HG02981 (cell line): ENCODE data around the gene RAB4A.

Experiments
- ATAC-seq: cut with Tn5 transposase; IDR thresholded peaks from one replicate; pipeline ENCODE4 v1.9.1; 2021; ENCODE audit warnings: mild to moderate bottlenecking, moderate library complexity; ENCODE audit not compliant: unreplicated experiment

RAB4A gene

GRCh38 chr1:229270547-229271447 is at the start of gene RAB4A:
TSS of gene RAB4A (plus strand) at chr1:229271111. CDS start at chr1:229271340, 229 bp downstream.
- ATAC-seq = peak; percentile 89

- ATAC-seq = no peak
Observed at GRCh38 chr1:229222081-229222480, 48.8 kb upstream of the RAB4A start.

- no peak for ATAC-seq
Observed at GRCh38 chr1:229223498-229223897, 47.4 kb upstream of the RAB4A start.

DNA sequence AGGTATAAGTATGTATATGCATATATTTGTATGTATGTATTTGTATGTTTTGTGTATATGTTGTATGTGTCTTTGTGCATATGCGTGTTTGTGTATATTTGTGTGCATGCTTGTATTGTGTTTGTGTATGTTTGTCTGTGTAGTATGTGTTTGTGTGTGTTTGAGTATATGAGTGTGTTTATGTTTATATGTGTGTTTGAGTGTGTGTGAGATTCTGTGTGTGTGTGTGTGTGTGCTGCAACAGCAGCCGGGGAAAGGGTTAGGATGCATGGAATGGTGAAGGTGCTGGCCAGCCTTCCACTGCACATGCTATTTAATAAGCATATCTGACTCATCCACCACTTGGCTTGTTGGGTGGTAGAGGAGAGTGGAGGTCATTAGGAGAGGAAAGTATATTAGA is 46.6 kb upstream of the RAB4A start:
- ATAC-seq = no peak

DNA sequence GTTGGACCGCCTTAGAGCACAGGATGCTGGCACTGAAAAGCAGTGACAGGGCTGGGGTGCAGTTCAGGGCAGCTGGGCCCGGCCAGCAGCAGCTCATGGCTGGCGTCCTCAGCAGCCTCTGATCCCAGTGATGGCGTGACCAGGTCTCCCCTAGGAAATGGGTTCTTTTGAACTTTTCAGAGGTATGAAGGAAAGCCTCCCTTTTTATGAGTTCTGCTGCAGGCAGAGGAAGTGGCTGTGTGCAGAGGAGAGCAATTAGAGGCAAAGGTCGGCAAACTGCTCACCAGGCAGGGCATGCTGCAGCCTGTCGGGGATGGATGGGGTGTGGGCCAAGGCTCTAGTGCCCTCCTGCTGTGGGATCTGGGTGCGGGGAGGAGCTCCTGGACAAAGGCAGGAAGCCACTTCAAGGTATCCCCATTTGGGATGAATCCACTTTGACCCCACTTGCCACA is 45.6 kb upstream of the RAB4A start:
- no peak for ATAC-seq

GRCh38 chr1:229226796-229227195 is 44.1 kb upstream of the RAB4A start:
- no peak for ATAC-seq

DNA sequence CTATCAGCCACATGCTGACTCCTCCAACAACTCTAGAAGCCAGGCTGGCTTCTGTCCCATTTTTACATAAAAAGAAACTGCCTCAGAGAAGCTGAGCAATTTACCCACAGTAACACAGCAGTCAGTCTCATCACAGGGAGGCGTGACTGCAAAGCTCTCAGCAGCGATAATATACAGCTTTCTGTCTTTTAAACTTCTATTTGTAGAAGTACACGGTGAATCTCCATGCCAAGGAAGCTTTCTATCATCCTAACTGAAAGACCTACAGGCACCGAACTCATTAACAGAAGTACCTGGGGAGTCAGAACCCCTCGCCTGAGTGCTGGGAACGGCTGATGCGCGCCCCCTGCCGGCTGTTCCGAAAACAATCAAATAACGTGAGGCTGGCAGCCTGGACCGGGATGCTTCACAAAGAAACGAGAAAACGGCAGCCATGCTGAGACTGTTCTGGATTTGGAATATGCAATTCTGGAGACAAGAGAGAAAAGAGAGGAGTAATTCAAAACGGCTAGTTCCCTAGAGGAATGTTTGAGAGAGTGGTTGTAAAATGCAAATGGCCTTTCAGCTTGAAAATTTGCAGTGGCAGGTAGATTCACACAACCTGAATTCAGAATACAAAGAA is 43.5 kb upstream of the RAB4A start:
- no peak for ATAC-seq

GRCh38 chr1:229228522-229228921 is 42.4 kb upstream of the RAB4A start:
- ATAC-seq = no peak

DNA sequence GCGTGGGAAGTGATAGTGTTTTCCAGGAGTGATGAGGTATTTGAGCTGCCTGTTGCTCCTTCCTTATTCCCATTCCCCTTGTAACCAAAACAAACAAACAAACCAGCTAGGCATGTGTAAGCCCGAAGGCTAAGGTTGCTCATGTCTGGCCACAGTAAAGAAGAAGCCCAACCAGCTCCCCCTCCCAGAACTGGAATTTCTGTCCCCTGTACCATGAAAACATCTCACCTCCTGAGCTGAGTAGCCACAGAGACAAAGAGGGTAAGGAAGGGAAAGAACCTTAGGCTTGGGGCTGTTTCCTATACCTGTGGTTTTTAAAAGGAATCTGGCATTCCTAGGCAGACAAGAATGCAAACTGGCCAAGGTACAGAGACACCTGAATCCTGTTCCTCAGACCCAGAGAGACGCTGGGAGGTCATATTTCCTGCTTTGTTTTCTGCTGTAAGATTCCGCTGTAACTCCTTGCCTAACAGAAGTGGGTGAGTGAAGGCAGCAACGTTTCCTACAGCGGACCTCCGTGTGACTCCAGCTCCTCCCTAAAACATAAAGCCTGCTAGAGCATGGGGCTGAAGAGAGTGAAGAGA is 41.7 kb upstream of the RAB4A start:
- no peak for ATAC-seq

- ATAC-seq = no peak
Observed at GRCh38 chr1:229229721-229230139, 41.2 kb upstream of the RAB4A start.

DNA sequence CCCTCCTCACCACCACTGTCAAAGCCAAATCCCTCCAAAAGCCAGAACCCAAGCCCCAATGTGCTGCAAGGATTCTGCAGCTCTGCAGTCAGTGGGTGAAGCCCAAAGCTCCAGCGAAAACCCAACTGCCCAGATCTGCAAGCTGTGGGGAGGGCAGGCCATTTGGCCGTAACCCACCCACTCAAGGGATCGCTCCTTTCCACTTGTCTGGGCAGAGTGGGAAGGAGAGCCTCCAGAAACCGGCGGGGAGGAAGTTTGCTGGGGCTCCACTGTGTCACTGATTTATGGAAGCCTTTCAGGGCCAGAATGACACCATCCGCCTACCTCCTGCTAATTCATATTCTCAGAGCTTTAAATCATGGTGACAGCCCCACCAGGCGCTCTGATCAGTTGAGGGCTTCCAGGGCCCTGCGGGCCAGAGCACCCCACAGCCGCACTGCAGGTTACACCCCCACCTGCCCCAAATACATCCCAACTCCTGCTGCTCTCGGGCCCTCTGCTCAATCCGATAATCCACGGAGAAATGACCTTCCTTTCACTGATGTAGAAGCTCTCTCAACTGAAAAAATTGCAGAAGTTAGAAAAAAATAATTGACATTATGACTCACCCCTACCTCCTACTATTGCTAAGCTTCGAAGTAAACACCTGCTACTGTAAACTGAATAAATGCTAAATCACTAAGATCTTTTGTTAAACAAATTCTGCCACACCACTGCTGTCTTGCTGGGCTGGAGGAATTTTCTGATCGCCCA is 40.6 kb upstream of the RAB4A start:
- ATAC-seq = peak; percentile 74

- ATAC-seq = no peak
Observed at GRCh38 chr1:229230893-229231753, 39.8 kb upstream of the RAB4A start.

- ATAC-seq = peak; percentile 36
Observed at GRCh38 chr1:229231754-229232119, 39.2 kb upstream of the RAB4A start.

GRCh38 chr1:229234870-229235472 is 35.9 kb upstream of the RAB4A start:
- ATAC-seq = no peak

GRCh38 chr1:229237320-229237719 is 33.6 kb upstream of the RAB4A start:
- ATAC-seq = no peak

- ATAC-seq = no peak
Observed at GRCh38 chr1:229238231-229238630, 32.7 kb upstream of the RAB4A start.

- no peak for ATAC-seq
Observed at GRCh38 chr1:229238674-229239415, 32.1 kb upstream of the RAB4A start.

GRCh38 chr1:229240532-229240931 is 30.4 kb upstream of the RAB4A start:
- ATAC-seq = no peak

GRCh38 chr1:229241390-229241789 is 29.5 kb upstream of the RAB4A start:
- no peak for ATAC-seq
